Mammary epithelial cell (primary cell): Measurements from ENCODE around the gene STT3B.

ENCODE experiments used
- EZH2 ChIP-seq: IDR thresholded peaks from 2 replicates; pipeline ENCODE4 v1.6.1; 2012; ENCODE audit warnings: low read length, inconsistent platforms, borderline replicate concordance
- TF ChIP-seq, protein P1 (sequence below), 2 donors: IDR thresholded peaks in 1 of 2; conservative IDR thresholded peaks in 1 of 2; 2 replicates each; pipeline ENCODE4 v1.5.1; 2011 to 2012; ENCODE audit warnings: inconsistent platforms in 2 of 2, low read length in 2 of 2, mild to moderate bottlenecking in 2 of 2, control low read depth in 1 of 2, low read depth in 1 of 2; ENCODE audit not compliant: insufficient read depth in 1 of 2; ENCODE audit errors: extremely low read depth in 1 of 2

DNA sequence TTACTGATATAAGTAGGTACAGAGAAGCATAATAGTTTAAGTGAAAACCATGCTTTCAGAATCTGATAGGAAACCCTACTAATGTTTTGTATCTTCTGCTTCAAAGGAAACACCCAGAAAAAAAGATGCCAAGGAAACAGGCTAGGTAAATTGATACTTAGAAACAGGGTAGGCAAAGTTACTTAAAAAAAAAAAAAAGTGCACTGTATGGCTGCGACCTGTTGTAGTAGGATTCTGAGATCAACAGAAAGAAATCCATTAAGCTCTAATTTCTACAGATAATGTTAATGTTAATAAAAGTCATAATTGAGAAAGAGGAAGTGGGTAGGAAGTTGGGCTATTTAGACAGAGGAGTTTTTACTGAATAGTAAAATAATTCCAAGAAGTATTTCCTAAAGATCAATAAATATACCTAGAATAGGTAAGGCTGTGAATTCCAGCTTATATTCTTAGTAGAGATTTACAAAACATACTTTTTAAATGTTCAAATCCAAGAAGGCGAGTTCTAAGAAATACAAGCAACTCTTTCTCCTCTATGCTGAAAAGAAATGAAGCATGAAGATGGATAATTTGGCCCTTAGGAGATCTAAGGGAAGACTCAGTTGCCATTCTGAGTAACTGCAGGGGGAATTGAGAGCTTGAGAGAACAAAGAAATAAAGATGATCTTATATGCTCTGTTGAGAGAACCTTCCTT lies 24.1 kb upstream of the STT3B start:
- TF ChIP-seq, protein P1, sequence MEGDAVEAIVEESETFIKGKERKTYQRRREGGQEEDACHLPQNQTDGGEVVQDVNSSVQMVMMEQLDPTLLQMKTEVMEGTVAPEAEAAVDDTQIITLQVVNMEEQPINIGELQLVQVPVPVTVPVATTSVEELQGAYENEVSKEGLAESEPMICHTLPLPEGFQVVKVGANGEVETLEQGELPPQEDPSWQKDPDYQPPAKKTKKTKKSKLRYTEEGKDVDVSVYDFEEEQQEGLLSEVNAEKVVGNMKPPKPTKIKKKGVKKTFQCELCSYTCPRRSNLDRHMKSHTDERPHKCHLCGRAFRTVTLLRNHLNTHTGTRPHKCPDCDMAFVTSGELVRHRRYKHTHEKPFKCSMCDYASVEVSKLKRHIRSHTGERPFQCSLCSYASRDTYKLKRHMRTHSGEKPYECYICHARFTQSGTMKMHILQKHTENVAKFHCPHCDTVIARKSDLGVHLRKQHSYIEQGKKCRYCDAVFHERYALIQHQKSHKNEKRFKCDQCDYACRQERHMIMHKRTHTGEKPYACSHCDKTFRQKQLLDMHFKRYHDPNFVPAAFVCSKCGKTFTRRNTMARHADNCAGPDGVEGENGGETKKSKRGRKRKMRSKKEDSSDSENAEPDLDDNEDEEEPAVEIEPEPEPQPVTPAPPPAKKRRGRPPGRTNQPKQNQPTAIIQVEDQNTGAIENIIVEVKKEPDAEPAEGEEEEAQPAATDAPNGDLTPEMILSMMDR (conservative IDR thresholded peaks at IDR 0.05 in 1 of 2, IDR thresholded peaks at IDR 0.05 in 1 of 2; ENCODE audit: extremely low read depth in 1 of 2, insufficient read depth in 1 of 2, low read depth in 1 of 2, low read length in 2 of 2): no peak
- no peak for TF ChIP-seq EZH2
